ENCODE measurements around the gene C1QL2.

C1QL2 gene

GRCh38 chr2:119158563-119159347 lies at the start of gene C1QL2:
Gene C1QL2, minus strand, starts transcription at chr2:119158751. Its CDS starts 482 bp downstream, at chr2:119158269.
- no peak for DNase-seq

DNA sequence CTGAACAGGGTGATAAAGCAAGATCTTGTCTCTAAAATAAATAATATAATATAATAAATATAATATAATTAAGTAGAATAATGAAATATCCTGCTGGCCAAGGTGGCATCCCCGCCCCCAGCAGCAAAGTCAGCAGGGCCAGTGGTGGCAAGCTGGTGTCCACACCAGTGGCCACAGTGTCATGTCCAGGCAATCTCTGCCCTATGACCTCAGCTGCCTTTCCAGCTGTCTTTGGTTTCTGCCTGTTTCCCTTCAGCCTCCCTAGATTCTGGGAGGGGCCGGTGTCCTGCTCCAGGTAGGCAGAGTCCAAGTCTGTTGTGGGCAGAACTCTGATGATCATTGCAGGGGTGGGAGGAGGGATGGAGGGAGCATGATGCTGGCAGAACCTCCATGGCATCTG lies 48.9 kb upstream of the C1QL2 start:
- no peak for DNase-seq

DNA sequence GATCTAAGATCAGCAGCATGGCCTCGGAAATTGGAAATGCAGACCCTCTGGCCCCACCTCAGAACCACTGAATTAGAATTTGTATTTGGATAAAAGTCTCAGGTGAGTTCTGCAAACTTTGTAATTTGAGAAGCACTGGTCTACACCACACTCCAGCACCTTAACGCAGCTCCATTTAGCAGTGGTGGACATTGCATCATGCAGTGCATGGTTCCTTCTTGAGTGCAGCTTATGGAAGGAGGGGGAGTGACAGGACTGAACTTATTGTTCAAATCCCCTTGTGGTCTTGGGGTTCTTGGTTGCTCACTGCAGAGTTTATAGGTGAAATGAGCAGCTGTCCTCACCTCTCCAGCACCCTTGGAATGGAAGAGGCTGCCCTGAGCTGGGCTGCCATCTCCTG lies 47.6 kb upstream of the C1QL2 start:
- no peak for DNase-seq

GRCh38 chr2:119205001-119205706 lies 46.6 kb upstream of the C1QL2 start:
- no peak for DNase-seq

- DNase-seq: no peak
Observed at GRCh38 chr2:119204525-119204924, 46.0 kb upstream of the C1QL2 start.

GRCh38 chr2:119202610-119203310 lies 44.2 kb upstream of the C1QL2 start:
- DNase-seq: no peak

DNA sequence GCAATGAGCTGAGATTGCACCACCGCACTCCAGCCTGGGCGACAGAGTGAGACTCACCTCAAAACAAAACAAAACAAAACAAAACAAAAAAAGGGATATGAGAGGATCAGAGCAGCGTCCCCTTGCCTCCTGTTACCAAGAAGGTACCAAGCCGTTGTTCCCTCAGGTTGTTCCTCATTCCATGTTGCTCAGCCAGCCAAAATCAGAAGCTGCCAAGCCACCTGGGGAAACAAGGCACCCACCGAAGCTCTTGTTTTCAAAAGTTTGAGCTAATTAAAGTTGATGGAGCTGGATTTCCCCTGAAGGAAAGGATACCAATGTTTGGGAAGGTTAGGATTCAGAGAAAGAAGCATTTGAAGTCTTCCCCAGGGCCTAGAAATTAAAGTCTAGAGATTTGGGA lies 43.3 kb upstream of the C1QL2 start:
- no peak for DNase-seq

DNA sequence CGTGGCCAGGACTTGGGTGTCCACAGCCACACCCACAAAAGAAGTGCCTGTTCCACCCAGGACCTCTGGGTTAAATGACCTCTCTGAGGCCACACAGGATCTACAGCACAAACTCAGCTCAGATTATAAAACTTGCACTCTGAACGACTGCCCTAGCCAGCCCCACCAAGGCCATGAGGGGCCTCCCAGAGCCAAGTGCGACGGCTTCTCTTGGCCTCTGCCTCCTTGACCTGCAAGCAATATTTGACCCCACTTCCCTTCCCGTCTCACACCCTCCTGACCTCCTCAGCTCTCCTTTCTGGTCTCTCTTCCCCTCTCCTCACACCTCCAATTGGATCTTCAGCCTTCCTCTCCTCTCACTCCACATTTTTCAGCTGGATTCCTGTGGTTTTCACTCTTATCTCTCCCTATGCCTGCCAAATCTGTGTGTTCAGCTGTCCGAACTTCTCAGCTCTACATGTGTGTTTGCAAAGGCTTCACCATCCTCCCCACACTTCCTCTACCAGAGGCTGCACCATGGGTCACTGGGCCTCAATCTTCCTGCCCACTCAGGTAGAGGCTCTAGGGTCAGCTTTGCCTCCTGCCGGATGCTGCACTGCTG lies 39.8 kb upstream of the C1QL2 start:
- DNase-seq: no peak

GRCh38 chr2:119197529-119198239 lies 39.1 kb upstream of the C1QL2 start:
- DNase-seq: no peak

DNA sequence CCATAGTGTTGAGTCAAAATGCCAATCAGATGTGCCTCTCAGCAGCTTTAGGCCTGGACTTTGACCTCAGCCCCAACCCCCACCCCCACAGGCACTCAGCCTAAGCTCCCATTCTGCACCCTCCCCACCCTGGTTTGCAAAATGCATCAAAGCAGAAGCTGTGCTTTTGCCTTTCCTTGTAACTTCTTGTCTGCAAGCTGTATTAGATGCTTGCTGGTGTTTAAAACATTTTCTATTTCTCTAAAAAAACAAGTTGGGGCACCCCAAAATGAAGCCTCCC lies 38.5 kb upstream of the C1QL2 start:
- DNase-seq: no peak

- DNase-seq: no peak
Observed at GRCh38 chr2:119196301-119197125, 38.0 kb upstream of the C1QL2 start.

DNA sequence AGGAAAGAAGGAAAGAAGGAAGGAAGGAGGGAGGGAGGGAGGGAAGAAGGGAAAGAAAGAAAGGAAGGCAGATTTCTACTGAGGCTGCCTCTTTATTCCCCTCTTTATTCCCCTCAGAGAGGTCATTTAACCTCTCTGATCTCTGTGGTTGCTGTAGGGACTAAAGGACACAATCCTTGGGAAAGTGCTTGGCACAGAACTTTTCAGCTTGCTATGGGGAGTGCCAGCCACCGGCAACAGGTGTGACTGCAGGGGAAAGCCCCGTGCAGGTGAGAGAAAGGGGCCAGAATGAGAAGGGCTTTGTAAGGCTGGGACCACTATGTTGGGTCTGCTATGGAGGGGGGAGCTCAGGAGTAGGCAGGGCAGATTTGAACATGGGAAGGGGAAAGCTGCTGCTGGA lies 37.3 kb upstream of the C1QL2 start:
- DNase-seq: no peak

GRCh38 chr2:119195001-119195400 lies 36.5 kb upstream of the C1QL2 start:
- no peak for DNase-seq

DNA sequence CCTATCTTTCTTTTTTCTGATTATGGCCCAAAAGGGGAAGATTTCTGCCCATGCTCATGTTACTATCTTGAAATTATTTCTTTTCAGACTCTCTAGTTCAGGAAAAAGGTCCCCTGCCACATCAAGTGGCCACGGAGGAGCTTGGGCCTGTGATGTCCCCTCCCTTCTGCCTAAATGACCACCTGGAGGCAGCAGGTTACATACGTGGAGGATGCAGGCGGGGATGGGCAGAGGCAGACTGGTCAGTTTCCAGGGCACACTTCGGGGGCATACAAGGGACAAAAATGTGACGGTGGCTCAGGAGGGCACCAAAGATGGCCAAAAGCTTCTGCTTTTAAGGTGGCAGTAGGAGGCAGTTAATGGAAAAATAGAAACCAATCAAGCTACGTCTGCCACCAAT lies 34.3 kb upstream of the C1QL2 start:
- DNase-seq: no peak

DNA sequence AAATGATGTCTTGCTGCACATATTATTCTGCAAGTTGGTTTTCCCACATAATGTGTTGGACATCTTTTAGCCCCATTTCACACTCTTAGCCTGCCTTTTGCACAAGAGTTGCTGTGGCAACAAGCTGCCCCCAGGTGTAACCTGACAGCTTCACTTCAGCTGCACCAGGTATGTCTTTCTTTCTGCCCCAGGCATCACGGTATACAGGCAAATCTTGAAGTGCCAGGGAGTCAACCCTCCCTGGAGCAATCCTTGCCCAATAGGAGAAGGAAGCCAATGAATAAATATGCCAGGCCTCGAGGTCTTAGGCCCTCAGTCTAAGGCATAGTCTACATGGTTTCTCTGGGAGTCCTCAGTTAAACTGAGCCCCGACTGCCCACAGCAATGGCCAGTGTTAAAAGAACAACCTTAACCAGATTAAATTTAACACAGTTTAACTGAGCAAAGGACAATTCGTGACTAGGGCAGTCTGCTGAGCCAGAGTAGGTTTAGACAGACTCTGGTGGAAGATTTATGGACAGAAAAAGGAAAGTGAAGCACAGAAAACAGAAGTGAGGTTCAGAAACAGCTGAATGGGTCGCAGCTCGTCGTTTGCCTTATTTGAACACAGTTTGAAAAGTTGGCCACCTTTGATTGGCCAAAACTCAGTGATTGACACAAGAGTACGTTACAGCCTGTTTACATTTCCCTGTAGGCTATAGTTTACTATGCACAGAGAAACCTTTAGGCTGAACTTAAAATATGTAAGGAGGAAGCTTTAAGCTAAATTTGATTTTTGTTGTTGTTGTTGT lies 32.0 kb upstream of the C1QL2 start:
- no peak for DNase-seq

GRCh38 chr2:119184512-119184911 lies 26.0 kb upstream of the C1QL2 start:
- DNase-seq: no peak

DNA sequence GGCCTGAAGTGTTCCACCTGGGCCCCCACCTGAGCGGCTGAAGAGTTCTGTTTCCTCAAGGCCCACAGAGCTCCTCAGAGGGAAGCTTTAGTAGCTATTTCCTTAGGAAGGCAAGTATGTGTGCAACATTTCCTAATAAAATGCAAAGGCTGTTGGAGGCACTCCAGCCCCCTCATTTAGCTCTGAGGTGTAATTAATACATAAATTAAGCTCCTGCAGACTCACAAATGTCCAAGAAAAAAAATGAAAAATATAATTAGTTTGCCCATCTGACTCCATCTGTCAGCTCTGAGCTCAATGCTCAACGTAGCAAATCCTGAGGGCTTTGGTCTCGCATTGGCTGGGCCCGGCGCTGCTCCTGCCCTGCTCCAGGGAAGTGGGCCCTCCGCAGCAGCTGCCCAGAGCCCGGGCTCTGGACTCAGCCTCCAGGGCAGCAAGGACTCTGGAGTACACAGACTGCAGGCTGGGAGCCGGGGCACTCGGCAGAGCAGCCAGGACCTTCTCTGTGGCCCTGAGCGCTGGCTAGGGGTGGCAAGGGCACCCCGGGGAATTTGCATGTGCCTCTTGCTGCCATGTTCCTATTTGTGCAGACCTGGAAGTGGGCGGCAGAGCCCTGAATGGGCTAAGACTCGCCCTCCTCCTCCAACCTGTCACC lies 23.4 kb upstream of the C1QL2 start:
- no peak for DNase-seq

- no peak for DNase-seq
Observed at GRCh38 chr2:119181391-119181790, 22.8 kb upstream of the C1QL2 start.

DNA sequence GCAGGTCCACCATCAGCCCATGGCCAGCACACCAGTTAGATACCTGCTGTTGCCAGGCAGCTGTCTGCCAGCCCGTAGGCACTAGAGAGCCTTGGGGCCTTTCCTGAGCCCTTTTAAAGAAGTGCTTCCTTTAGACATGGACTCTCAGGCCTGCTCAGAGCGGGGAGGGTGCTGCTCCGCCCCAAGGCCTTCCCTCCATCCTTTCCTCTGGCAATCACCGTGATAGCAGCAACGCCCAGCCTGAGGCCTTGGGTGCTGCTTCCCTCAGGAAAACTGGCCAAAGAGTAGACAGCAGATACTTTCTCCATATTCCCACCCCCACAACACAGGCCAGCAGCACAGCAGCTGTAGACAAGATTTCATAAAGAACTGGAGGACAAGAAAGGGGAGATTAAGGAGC lies 22.3 kb upstream of the C1QL2 start:
- no peak for DNase-seq

DNA sequence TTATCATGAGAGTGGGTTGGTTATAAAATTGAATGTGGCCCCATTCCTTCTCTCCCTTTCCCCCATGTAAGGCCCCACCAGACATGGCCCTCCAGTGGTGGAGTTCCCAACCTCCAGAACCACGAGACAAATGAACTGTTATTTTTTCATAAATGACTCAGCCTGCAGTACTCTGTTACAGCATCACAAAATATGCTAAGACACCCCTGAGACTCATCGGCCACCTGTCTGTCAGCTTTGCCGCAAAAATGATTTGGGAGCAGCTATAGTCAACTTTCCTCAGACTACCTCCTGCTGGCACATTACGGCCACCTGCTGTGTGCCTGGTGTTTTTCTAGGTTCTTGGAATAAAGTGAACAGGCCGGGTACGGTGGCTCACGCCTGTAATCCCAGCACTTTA lies 21.4 kb upstream of the C1QL2 start:
- DNase-seq: no peak

DNA sequence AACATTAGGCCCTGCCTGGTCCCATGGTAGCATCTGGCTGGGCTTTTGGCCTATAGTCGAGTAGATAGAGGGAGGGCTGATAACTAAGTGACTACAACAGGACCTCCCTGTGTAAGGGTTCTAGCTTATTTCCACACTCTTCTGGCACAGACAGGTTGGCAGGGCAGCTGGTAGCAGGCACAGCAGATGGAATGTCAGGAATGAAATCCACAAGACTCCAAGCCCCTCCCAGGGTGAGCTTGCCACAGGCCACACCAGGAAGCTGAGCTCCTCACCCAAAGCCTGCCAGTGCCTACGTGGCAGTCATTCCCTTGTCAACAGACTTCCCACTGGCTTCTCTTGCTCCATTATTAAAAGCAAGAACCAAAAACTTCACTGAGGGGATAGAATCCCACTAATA lies 20.7 kb upstream of the C1QL2 start:
- DNase-seq: no peak
